GM10847 (cell line): Measurements from ENCODE around the gene CSNK1G1.

Source experiments
- POLR2A ChIP-seq: IDR thresholded peaks from 2 replicates; pipeline ENCODE4 v1.6.1; 2011; ENCODE audit not compliant: insufficient read length; ENCODE audit errors: extremely low read depth

The CSNK1G1 gene

GRCh38 chr15:64185146-64185911 lies 170.6 kb downstream of the CSNK1G1 start:
- no peak for TF ChIP-seq POLR2A

GRCh38 chr15:64182859-64183370 lies 173.1 kb downstream of the CSNK1G1 start:
- TF ChIP-seq POLR2A: no peak

- no peak for TF ChIP-seq POLR2A
These were observed 175.6 kb downstream of the CSNK1G1 start for GRCh38 chr15:64180235-64180824.

- TF ChIP-seq POLR2A: no peak
These were observed 189.7 kb downstream of the CSNK1G1 start for GRCh38 chr15:64166102-64166890.

GRCh38 chr15:64164436-64164835 lies 191.5 kb downstream of the CSNK1G1 start:
- TF ChIP-seq POLR2A: no peak

GRCh38 chr15:64163659-64164362 lies 192.2 kb downstream of the CSNK1G1 start:
- TF ChIP-seq POLR2A: no peak

- TF ChIP-seq POLR2A: peak; percentile 96
These were observed 192.9 kb downstream of the CSNK1G1 start, which contains the start of gene PPIB for GRCh38 chr15:64162869-64163658. Gene PPIB (minus strand): TSS chr15:64163022. CDS start chr15:64162986, 36 bp downstream.

- no peak for TF ChIP-seq POLR2A
These were observed 193.5 kb downstream of the CSNK1G1 start for GRCh38 chr15:64162478-64162868.

GRCh38 chr15:64161688-64162477 lies 194.1 kb downstream of the CSNK1G1 start:
- TF ChIP-seq POLR2A: no peak

GRCh38 chr15:64158363-64159134 lies 197.4 kb downstream of the CSNK1G1 start:
- TF ChIP-seq POLR2A: no peak

GRCh38 chr15:64157599-64158125 lies 198.3 kb downstream of the CSNK1G1 start:
- TF ChIP-seq POLR2A: no peak

GRCh38 chr15:64156652-64157331 lies 199.2 kb downstream of the CSNK1G1 start:
- no peak for TF ChIP-seq POLR2A
